Retinal pigment epithelial cell (primary cell): Measurements from ENCODE around the gene SORCS2.

Experiments
- DNase-seq: peaks from one replicate; pipeline ENCODE4 v3.0.0-alpha.2; 2010; ENCODE audit warnings: low read depth
- H3K4me3 ChIP-seq: 2 replicates; pipeline ENCODE4 v1.5.1; 2011; ENCODE audit warnings: mild to moderate bottlenecking, low read length, control low read depth, moderate library complexity
- TF ChIP-seq, protein P1 (sequence below): conservative IDR thresholded peaks from 2 replicates; pipeline ENCODE4 v1.5.1; 2011; ENCODE audit warnings: low read depth, low read length, control low read depth, inconsistent platforms

The SORCS2 gene

DNA sequence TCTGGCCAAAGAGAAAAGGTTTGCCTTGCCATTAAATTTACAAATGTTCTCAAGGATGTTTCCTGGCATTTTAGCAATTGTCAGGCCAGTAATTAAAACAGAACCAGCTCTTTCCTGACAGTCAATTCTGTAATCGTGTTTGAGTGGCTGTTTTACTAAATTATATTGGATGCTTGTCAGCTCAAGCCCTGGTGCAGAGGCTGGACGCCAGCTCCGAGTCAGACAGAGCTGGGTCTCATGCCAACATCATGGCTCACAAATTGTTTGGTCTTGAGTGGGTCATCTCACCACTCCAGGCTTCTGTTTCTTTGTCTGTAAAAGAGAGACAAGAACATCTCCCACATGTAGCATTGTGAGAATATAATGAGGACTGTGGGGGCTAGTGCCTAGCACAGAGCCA lies 432.7 kb downstream of the SORCS2 start:
- TF ChIP-seq, protein P1, sequence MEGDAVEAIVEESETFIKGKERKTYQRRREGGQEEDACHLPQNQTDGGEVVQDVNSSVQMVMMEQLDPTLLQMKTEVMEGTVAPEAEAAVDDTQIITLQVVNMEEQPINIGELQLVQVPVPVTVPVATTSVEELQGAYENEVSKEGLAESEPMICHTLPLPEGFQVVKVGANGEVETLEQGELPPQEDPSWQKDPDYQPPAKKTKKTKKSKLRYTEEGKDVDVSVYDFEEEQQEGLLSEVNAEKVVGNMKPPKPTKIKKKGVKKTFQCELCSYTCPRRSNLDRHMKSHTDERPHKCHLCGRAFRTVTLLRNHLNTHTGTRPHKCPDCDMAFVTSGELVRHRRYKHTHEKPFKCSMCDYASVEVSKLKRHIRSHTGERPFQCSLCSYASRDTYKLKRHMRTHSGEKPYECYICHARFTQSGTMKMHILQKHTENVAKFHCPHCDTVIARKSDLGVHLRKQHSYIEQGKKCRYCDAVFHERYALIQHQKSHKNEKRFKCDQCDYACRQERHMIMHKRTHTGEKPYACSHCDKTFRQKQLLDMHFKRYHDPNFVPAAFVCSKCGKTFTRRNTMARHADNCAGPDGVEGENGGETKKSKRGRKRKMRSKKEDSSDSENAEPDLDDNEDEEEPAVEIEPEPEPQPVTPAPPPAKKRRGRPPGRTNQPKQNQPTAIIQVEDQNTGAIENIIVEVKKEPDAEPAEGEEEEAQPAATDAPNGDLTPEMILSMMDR, result no peak
- no peak overlapping the region for H3K4me3 ChIP-seq
- no peak for DNase-seq

DNA sequence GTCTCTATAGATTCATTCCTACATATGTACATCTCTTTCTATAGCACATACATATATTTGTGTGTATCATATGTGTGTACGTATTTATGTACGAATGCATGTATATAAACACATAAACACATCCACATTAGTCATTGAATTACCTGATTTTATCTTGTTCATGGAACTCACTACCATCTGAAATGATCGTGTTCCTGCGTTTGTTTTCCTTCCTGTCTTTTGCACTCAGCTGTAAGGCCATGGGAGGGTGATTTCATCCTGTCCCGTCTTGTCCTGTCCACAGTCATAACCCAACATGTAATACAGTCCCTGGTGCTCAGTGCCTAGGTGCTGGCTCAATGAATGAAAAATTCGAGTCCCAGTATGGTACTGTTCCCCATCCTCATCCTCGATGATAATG lies 434.2 kb downstream of the SORCS2 start:
- TF ChIP-seq, protein P1, result no peak
- no peak for DNase-seq
- H3K4me3 ChIP-seq, result no peak overlapping the region

DNA sequence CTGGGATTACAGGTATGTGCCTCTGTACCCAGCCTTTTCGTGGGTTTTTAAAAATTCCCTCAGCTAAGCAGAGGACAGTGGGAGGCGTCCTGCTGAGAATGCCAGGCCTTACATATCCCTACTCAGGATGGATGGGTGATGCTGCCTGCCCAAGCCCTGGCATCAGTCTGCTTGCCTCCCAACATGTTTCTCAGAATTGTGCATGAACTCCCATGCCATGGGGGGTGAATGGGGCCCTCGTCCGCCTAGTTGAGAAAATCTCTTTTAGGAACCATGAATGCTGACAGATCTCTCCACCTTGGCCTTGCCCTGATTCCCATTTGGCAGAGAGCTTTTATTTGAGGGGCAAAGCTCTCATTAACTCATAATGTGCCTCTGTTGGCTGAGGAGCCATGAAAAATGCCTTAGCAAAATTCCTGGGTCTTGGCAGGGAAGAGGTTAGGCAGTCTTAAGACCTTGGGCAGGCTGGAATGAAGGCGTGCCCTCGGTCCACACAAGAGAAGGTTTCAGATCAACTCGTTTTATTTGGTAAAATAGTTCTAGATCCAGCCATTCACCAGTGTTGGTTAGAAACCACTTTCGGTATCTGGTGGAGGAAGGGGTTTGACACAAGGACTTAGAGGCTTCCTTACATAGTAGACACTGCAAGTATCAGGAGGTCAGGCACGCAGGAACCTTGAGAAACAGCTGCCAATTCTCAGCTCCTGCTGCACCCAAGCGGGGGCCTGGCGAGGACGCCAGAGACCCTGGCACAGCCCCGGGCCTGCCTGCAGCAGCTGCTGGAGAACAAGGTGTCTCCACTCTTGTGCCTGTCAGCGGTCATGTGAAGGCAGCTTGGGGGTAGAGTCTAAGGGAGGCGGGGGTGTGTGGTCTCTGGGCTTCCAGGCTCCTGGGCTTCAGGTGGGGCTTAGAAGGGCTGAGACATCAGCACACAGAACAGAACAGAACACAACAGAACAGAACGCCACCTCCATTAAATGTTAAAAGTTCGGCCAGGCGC lies 435.2 kb downstream of the SORCS2 start:
- no peak for DNase-seq
- TF ChIP-seq, protein P1, result no peak
- H3K4me3 ChIP-seq, result no peak overlapping the region

DNA sequence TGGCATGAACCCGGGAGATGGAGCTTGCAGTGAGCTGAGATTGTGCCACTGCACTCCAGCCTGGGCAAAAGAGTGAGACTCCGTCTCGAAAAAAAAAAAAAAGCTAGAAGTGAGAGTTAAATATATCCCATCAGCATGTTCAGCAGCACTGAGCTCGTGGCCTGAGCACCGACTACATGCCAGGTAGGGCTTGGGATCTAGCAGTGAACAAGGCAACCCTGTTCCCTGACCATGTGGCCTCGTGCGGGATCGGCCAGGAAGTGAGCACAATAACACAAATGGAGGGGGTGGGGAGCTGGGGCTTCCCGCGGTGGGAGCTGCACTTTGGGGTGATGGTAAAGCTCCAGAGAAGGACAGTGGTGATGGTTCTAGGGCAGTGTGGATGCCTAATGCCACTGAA lies 436.1 kb downstream of the SORCS2 start:
- TF ChIP-seq, protein P1, result no peak
- no peak overlapping the region for H3K4me3 ChIP-seq
- no peak for DNase-seq

DNA sequence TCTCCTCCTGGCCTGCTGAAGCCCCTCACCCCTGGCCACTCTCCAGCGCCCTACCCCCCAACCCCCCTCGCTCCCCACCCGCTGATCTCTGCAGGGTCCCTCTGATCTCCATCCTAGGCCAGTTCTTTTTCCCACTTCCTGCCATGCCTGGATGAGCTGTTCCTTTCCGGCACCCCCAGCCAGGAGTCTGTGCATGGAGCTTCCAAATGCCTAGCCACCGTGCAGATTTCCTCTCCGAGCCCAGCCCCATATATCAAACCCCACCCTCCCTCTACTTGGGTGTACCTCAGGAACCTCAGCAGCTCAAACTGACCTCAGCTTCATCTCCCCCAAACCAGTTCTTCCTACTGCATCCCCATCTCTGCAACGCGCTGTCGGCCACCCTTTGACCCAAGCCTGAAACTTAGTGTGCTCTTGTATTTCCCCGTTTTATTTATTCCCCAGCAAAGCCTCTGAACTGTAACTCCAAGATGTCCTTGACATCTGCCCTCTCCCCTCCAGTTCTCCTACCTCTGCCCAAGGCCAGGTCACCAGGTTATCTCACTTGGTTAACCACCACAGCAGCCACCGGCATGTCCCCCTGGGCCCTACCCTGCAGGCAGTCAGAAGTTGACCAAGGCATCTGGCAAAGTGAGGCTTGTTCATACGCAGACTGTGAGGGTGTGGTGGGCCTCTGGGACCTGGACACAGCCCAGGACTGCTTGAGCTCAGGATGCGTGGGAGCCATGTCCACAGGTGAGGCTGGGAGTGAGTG lies 437.3 kb downstream of the SORCS2 start:
- TF ChIP-seq, protein P1, result no peak
- DNase-seq, result no peak
- H3K4me3 ChIP-seq, result no peak overlapping the region

DNA sequence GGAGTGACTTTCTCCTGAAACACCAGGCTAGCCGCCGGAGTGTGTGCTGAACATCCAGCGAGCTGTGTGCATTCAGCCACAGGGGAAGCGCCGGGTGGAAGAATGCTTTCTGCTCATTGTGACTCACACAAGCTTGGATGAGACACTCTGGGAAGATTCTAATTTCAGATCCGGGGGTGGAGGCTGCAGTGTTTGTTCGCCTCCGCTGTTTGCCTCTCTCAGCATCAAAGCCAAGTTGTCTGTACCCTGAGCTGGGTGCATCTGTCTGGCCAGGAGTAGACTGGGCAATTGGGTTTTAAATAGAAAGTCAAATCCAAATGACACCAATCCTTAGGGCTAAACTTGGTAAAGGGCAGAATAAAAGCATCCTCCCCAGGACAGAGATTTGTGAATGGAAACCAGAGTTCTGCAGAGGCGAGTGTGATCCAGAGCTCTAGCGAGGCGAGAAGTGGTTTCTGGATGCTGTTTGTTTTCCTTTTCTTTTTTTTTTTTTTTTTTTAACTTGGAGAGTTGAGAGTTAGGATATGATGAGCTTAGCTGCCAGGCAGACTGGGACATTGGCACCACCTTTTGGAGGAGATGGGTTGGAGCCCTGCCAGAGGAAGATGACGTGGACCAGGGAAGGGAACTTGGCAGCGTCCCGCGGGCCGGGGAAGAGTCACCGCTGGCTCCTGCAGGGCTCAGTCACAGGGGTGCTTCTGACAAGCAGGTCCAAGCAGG lies 438.4 kb downstream of the SORCS2 start:
- H3K4me3 ChIP-seq, result no peak overlapping the region
- no peak for DNase-seq
- TF ChIP-seq, protein P1, result no peak
